ENCODE data around the gene IL22RA1. TPM values are rescaled to one million over a fixed set of nuclear protein-coding genes. Genes with fewer than 3 reads are reported as not detected.

IL22RA1 gene
- total RNA-seq, 1 donor from 2014 or later = not detected

DNA sequence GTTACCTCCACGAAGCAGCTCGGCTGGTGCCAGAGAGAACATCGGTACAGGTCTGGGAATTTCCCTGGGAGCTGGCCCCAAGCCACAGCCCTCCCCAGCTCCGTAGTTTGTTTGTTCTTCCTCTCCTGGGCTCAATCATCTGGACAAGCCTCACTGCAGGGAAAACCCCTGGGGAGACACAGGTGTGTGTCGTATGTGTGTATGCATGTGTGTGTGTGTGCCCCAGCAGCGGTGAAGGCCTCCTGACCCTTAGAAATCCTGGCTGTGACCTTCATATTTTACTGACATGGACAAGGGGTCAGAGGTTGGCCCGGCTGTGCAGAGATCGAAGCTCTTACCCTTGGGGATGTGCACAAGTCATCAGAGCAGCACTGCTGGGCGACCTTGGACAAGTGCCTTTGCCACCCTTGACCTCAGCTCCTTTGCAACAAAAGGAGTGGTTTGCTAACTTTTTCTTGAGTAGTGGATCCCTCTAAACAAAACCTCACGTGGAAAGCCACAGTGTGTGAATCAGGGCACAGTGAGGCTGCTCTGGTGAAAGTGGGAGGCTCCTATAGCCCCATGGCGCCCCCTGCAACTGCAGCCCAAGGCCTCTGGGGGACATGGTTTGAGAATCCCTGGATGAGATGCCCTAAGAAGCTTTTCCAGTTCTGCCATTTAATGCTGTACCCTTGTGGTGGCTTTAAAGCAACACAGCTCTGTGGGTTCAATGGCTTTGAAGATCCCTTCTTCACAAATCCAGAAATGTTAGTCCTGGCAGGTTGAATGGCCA lies 12.3 kb upstream of the IL22RA1 start:
- Mint-ChIP-seq H3K27ac (ENCODE audit: unreplicated experiment) (no peak overlapping the region), H3K27me3 (ENCODE audit: low read depth, unreplicated experiment) (peaks cover 11% of the 10 kb centered on the region), H3K36me3 (ENCODE audit: low read depth, unreplicated experiment) (peaks cover 3% of the 10 kb centered on the region)

DNA sequence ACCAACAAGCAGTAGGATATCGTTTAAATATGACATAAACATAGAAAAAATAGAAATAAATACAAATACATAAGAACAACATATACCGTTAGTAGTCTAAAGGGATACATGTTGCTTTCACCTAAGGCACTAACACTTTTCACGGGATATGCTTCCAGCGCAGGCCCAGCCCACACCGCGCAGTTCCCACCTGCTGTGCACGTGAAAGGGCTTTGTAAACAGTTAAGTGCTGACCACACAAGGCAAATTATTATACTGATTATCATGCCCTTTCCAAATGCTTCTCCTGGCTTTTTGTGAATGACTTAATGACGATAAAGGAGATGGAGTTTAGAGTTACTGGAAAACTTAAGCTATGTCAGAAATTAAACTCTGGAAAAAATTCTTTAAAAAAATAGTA lies 11.3 kb upstream of the IL22RA1 start:
- no peak overlapping the region for H3K27ac Mint-ChIP-seq (ENCODE audit: unreplicated experiment)
- FAIRE-seq (no peak), DNase-seq (ENCODE audit: low read depth) (no peak)
- Histone ChIP-seq H3K27me3 (ENCODE audit: insufficient read depth, low read length) (peaks cover 12% of the 10 kb centered on the region), H3K4me3 (ENCODE audit: insufficient read depth, low read depth, low read length) (no peak overlapping the region), H3K4me2 (ENCODE audit: low read length) (no peak overlapping the region), H3K79me2 (ENCODE audit: insufficient read depth, low read length) (no peaks in the 10 kb centered on the region), H4K20me1 (ENCODE audit: insufficient read depth, low read length) (no peaks in the 10 kb centered on the region), H3K4me1 (ENCODE audit: insufficient read depth, low read length) (peaks cover 12% of the 10 kb centered on the region), H3K27ac (ENCODE audit: low read depth, low read length) (no peak overlapping the region), H3K9me3 (ENCODE audit: insufficient read depth, low read depth, low read length) (no peaks in the 10 kb centered on the region), H2AFZ (ENCODE audit: low read depth, low read length) (no peak overlapping the region), H3K36me3 (ENCODE audit: insufficient read depth, low read length) (no peaks in the 10 kb centered on the region), H3K9ac (ENCODE audit: low read length) (no peak overlapping the region)
- H3K4me3 Mint-ChIP-seq (ENCODE audit: unreplicated experiment) = no peak overlapping the region
- TF ChIP-seq EZH2 (IDR thresholded peaks at IDR 0.05; ENCODE audit: insufficient read depth, low read length) = no peak
- TF ChIP-seq, protein P1, sequence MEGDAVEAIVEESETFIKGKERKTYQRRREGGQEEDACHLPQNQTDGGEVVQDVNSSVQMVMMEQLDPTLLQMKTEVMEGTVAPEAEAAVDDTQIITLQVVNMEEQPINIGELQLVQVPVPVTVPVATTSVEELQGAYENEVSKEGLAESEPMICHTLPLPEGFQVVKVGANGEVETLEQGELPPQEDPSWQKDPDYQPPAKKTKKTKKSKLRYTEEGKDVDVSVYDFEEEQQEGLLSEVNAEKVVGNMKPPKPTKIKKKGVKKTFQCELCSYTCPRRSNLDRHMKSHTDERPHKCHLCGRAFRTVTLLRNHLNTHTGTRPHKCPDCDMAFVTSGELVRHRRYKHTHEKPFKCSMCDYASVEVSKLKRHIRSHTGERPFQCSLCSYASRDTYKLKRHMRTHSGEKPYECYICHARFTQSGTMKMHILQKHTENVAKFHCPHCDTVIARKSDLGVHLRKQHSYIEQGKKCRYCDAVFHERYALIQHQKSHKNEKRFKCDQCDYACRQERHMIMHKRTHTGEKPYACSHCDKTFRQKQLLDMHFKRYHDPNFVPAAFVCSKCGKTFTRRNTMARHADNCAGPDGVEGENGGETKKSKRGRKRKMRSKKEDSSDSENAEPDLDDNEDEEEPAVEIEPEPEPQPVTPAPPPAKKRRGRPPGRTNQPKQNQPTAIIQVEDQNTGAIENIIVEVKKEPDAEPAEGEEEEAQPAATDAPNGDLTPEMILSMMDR (IDR thresholded peaks at IDR 0.05; ENCODE audit: insufficient read depth, low read depth, low read length) = no peak
- H3K36me3 Mint-ChIP-seq (ENCODE audit: low read depth, unreplicated experiment) = peaks cover 3% of the 10 kb centered on the region
- H3K27me3 Mint-ChIP-seq (ENCODE audit: low read depth, unreplicated experiment) = peaks cover 15% of the 10 kb centered on the region
- H3K9me3 Mint-ChIP-seq (ENCODE audit: unreplicated experiment) = no peaks in the 10 kb centered on the region
- H3K4me1 Mint-ChIP-seq (ENCODE audit: low read depth, unreplicated experiment) = peaks cover 15% of the 10 kb centered on the region

More for the DNA sequence above, 12.3 kb upstream of the IL22RA1 start:
- no peak overlapping the region for H3K4me3 Mint-ChIP-seq (ENCODE audit: unreplicated experiment)
- no peaks in the 10 kb centered on the region for H3K36me3 ChIP-seq (ENCODE audit: insufficient read depth, low read length)
- no peak overlapping the region for H2AFZ ChIP-seq (ENCODE audit: low read depth, low read length)
- no peaks in the 10 kb centered on the region for H3K9me3 Mint-ChIP-seq (ENCODE audit: unreplicated experiment)
- H3K79me2 ChIP-seq (ENCODE audit: insufficient read depth, low read length) = no peaks in the 10 kb centered on the region
- H4K20me1 ChIP-seq (ENCODE audit: insufficient read depth, low read length) = no peaks in the 10 kb centered on the region
- H3K9ac ChIP-seq (ENCODE audit: low read length) = no peak overlapping the region
- TF ChIP-seq, protein P1 (IDR thresholded peaks at IDR 0.05; ENCODE audit: insufficient read depth, low read depth, low read length) = no peak
- TF ChIP-seq EZH2 (IDR thresholded peaks at IDR 0.05; ENCODE audit: insufficient read depth, low read length) = no peak
- DNase-seq (ENCODE audit: low read depth) = no peak
- peaks cover 15% of the 10 kb centered on the region for H3K4me1 Mint-ChIP-seq (ENCODE audit: low read depth, unreplicated experiment)
- FAIRE-seq = no peak
- no peaks in the 10 kb centered on the region for H3K9me3 ChIP-seq (ENCODE audit: insufficient read depth, low read depth, low read length)
- H3K4me1 ChIP-seq (ENCODE audit: insufficient read depth, low read length) = peaks cover 5% of the 10 kb centered on the region
- no peak overlapping the region for H3K4me3 ChIP-seq (ENCODE audit: insufficient read depth, low read depth, low read length)
- no peak overlapping the region for H3K4me2 ChIP-seq (ENCODE audit: low read length)
- no peak overlapping the region for H3K27ac ChIP-seq (ENCODE audit: low read depth, low read length)
- peaks cover 15% of the 10 kb centered on the region for H3K27me3 ChIP-seq (ENCODE audit: insufficient read depth, low read length)

Data from astrocyte (in vitro differentiated cells and primary cell).